Measurements from ENCODE around the gene GFER. TPM values are rescaled to one million over a fixed set of nuclear protein-coding genes. Genes with fewer than 3 reads are reported as not detected.

GFER gene
- total and polyA plus RNA-seq, 4 donors, result 7.4 to 28.4 (median 15.1) TPM

DNA sequence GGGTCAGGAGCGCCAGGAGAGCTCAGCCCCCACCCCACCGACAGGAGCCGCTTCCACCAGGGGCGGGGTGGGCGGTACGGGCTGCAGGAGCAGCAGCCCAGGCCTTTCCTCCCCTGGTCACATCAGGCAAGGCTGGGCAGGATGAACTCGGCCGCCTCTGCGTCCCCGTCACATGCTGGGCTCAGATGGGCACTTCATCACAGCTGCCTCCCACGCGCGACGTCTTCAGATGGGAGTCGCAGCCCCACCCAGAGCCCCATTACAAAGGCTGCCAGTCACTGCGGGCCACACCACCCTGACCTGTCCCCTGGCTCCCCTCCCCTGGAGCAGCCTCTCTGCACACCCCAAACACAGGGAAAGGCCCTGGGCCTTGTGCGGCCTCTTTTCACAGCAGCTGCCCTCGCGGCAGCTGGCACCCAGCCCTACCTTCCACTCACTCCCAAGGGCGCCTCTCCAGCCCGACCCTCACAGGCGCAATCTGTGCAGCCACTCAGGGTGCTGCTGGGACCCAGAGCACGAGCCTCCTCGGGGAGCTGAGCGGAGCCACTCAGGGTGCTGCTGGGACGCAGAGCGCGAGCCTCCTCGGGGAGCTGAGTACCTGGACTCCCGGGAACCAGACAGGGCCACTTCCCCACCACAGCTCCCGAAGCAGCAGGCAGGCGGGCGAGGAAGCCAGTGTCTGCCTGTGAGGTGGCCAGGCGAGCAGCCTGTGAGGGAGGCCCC lies 21.0 kb downstream of the GFER start:
- Histone ChIP-seq H3K36me3 (ENCODE audit: control insufficient read depth in 4 of 4, insufficient read depth in 3 of 4, low read depth in 1 of 4, low read length in 3 of 4) (peaks cover 14 to 34% (median 15%) of the 10 kb centered on the region in 4 donors), H3K9me3 (ENCODE audit: control insufficient read depth in 4 of 4, low read length in 3 of 4) (no peaks in the 10 kb centered on the region), H3K27me3 (ENCODE audit: control insufficient read depth in 4 of 4, insufficient read depth in 4 of 4, low read length in 3 of 4) (no peaks in the 10 kb centered on the region), H3K4me3 (ENCODE audit: low read depth in 1 of 3, low read length in 3 of 3) (no peak overlapping the region), H3K4me1 (ENCODE audit: control insufficient read depth in 4 of 4, insufficient read depth in 4 of 4, low read length in 3 of 4) (peaks cover 36 to 52% (median 46%) of the 10 kb centered on the region in 4 donors), H3K9ac (ENCODE audit: low read depth in 1 of 2, low read length in 2 of 2) (no peak overlapping the region), H3K27ac (ENCODE audit: low read depth in 1 of 2, low read length in 2 of 2) (no peak overlapping the region)
- no peak for TF ChIP-seq EGR1 (IDR thresholded peaks at IDR 0.05; ENCODE audit: low read depth in 2 of 2)
- no peak for DNase-seq (ENCODE audit: low spot score)
- 82% methylated on average over 34 of the region's 34 CpGs for WGBS

DNA sequence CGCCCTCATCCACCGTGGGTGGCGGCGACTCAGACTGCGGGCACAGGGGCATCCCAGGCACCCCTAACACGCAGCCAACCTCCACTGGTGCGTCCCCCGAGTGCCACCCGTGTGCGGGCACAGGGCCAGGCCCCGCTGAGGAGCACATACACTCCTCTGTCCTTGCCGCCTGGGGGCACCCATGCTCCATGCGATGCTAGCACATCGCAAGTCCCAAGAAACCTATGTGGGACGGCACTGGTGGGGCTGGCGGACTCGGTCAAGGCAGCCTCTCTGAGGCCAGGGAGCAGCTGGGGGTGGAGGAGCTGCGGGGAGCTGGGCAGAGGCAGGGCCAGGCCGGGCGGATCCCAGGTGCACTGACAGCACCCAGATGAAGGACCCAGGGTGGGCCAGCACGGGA lies 21.7 kb downstream of the GFER start:
- H3K9ac ChIP-seq (ENCODE audit: low read depth in 1 of 2, low read length in 2 of 2), result no peak overlapping the region
- no peak for DNase-seq (ENCODE audit: low spot score)
- peaks cover 13 to 27% (median 13%) of the 10 kb centered on the region in 4 donors for H3K36me3 ChIP-seq (ENCODE audit: control insufficient read depth in 4 of 4, insufficient read depth in 3 of 4, low read depth in 1 of 4, low read length in 3 of 4)
- no peaks in the 10 kb centered on the region for H3K9me3 ChIP-seq (ENCODE audit: control insufficient read depth in 4 of 4, low read length in 3 of 4)
- TF ChIP-seq NR2F2 (IDR thresholded peaks at IDR 0.05) (no peak), RAD21 (IDR thresholded peaks at IDR 0.05) (no peak), EGR1 (IDR thresholded peaks at IDR 0.05; ENCODE audit: low read depth in 2 of 2) (no peak), JUND (IDR thresholded peaks at IDR 0.05) (no peak), SP1 (IDR thresholded peaks at IDR 0.05) (no peak), HNF4G (IDR thresholded peaks at IDR 0.05) (no peak), FOXA2 (IDR thresholded peaks at IDR 0.05) (no peak), HNF4A (conservative IDR thresholded peaks at IDR 0.05) (no peak), ATF3 (IDR thresholded peaks at IDR 0.05) (no peak), YY1 (IDR thresholded peaks at IDR 0.05) (no peak), RXRA (IDR thresholded peaks at IDR 0.05) (no peak), GABPA (IDR thresholded peaks at IDR 0.05 in 1 of 2, conservative IDR thresholded peaks at IDR 0.05 in 1 of 2) (no peak), REST (IDR thresholded peaks at IDR 0.05) (no peak), TAF1 (conservative IDR thresholded peaks at IDR 0.05) (no peak)
- TF ChIP-seq, protein P1, sequence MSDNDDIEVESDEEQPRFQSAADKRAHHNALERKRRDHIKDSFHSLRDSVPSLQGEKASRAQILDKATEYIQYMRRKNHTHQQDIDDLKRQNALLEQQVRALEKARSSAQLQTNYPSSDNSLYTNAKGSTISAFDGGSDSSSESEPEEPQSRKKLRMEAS (IDR thresholded peaks at IDR 0.05), result no peak
- TF ChIP-seq, protein P2, sequence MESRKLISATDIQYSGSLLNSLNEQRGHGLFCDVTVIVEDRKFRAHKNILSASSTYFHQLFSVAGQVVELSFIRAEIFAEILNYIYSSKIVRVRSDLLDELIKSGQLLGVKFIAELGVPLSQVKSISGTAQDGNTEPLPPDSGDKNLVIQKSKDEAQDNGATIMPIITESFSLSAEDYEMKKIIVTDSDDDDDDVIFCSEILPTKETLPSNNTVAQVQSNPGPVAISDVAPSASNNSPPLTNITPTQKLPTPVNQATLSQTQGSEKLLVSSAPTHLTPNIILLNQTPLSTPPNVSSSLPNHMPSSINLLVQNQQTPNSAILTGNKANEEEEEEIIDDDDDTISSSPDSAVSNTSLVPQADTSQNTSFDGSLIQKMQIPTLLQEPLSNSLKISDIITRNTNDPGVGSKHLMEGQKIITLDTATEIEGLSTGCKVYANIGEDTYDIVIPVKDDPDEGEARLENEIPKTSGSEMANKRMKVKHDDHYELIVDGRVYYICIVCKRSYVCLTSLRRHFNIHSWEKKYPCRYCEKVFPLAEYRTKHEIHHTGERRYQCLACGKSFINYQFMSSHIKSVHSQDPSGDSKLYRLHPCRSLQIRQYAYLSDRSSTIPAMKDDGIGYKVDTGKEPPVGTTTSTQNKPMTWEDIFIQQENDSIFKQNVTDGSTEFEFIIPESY (IDR thresholded peaks at IDR 0.05), result no peak
- TF ChIP-seq, protein P3, sequence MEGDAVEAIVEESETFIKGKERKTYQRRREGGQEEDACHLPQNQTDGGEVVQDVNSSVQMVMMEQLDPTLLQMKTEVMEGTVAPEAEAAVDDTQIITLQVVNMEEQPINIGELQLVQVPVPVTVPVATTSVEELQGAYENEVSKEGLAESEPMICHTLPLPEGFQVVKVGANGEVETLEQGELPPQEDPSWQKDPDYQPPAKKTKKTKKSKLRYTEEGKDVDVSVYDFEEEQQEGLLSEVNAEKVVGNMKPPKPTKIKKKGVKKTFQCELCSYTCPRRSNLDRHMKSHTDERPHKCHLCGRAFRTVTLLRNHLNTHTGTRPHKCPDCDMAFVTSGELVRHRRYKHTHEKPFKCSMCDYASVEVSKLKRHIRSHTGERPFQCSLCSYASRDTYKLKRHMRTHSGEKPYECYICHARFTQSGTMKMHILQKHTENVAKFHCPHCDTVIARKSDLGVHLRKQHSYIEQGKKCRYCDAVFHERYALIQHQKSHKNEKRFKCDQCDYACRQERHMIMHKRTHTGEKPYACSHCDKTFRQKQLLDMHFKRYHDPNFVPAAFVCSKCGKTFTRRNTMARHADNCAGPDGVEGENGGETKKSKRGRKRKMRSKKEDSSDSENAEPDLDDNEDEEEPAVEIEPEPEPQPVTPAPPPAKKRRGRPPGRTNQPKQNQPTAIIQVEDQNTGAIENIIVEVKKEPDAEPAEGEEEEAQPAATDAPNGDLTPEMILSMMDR (IDR thresholded peaks at IDR 0.05; ENCODE audit: low read depth, low read length, missing input control), result no peak
- WGBS, result 83% methylated on average over 21 of the region's 21 CpGs
- H3K4me3 ChIP-seq (ENCODE audit: low read depth in 1 of 3, low read length in 3 of 3), result no peak overlapping the region
- H3K4me1 ChIP-seq (ENCODE audit: control insufficient read depth in 4 of 4, insufficient read depth in 4 of 4, low read length in 3 of 4), result peaks cover 36 to 59% (median 53%) of the 10 kb centered on the region in 4 donors
- H3K27ac ChIP-seq (ENCODE audit: low read depth in 1 of 2, low read length in 2 of 2), result no peak overlapping the region
- no peaks in the 10 kb centered on the region for H3K27me3 ChIP-seq (ENCODE audit: control insufficient read depth in 4 of 4, insufficient read depth in 4 of 4, low read length in 3 of 4)
